Measurements from ENCODE around the gene U2AF2. TPM values are rescaled to one million over a fixed set of nuclear protein-coding genes. Genes with fewer than 3 reads are reported as not detected.

Gene U2AF2
- total RNA-seq, 2 experiments from 2014 or later = 211 to 264 TPM

DNA sequence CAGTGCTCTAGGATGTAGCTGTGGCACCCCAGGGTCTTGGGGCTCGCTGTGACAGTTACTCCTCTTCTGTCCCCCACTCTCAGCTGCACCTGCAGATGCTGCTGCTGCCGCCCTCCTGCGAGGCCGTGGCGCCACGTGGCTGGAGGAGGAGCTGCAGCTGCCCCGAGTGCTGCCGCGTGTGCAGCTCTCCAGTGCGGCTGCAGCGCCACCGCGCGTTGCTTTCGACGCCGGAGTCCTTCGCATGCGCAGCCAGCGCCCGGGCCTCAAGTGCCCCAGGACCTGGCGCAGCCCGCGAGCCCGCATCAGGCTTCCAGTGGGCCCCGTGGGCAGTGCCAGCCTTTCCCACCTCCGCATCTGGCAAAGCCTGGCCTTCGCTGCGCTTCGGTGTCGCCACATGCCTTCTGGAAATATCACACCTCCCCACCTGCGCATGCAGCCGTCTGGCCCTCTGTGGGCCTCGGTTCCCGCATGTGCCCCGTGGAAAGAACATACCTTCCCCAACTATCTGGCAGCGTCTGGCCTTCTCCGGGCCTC is 14.7 kb upstream of the U2AF2 start:
- Histone ChIP-seq H3K36me3 (ENCODE audit: insufficient read depth, low read length) (peaks cover 21% of the 10 kb centered on the region), H2AFZ (ENCODE audit: low read length) (no peak overlapping the region), H3K9me3 (ENCODE audit: low read length) (no peaks in the 10 kb centered on the region), H3K4me1 (ENCODE audit: insufficient read depth, low read length, poor library complexity, severe bottlenecking) (peaks cover 58% of the 10 kb centered on the region), H3K79me2 (ENCODE audit: insufficient read depth, low read depth, low read length) (peaks cover 54% of the 10 kb centered on the region), H3K27ac (ENCODE audit: low read depth, low read length, poor library complexity, severe bottlenecking) (peak overlapping the region; percentile 86), H4K20me1 (ENCODE audit: insufficient read depth, low read length) (no peaks in the 10 kb centered on the region), H3K9me2 (ENCODE audit: insufficient read depth, low read length) (no peaks in the 10 kb centered on the region), H3K4me3 (ENCODE audit: low read depth, low read length, poor library complexity, severe bottlenecking) (peak overlapping the region; percentile 98), H3K4me2 (ENCODE audit: low read length) (peak overlapping the region; percentile 89)
- TF ChIP-seq EZH2phosphoT487 (IDR thresholded peaks at IDR 0.05; ENCODE audit: borderline replicate concordance, low read depth, low read length) (no peak), CTCF (conservative IDR thresholded peaks at IDR 0.05; ENCODE audit: low read length) (peak; percentile 10; the same call in 1 of the 2 replicates)
- no TSS peak for BruUV-seq (replicated peaks)
- intact Hi-C loops (cut with micrococcal nuclease; ENCODE audit: unreplicated experiment) = loop anchor here (5.0 kb wide), 1 partner anchor 502 kb away; the partner anchor contains the start of gene ZNF444
- ChIA-PET CTCF (ENCODE audit: unreplicated experiment) (no interaction called here), POLR2A (no interaction called here)
- DNase-seq (ENCODE audit: low spot score) = peak; percentile 41

DNA sequence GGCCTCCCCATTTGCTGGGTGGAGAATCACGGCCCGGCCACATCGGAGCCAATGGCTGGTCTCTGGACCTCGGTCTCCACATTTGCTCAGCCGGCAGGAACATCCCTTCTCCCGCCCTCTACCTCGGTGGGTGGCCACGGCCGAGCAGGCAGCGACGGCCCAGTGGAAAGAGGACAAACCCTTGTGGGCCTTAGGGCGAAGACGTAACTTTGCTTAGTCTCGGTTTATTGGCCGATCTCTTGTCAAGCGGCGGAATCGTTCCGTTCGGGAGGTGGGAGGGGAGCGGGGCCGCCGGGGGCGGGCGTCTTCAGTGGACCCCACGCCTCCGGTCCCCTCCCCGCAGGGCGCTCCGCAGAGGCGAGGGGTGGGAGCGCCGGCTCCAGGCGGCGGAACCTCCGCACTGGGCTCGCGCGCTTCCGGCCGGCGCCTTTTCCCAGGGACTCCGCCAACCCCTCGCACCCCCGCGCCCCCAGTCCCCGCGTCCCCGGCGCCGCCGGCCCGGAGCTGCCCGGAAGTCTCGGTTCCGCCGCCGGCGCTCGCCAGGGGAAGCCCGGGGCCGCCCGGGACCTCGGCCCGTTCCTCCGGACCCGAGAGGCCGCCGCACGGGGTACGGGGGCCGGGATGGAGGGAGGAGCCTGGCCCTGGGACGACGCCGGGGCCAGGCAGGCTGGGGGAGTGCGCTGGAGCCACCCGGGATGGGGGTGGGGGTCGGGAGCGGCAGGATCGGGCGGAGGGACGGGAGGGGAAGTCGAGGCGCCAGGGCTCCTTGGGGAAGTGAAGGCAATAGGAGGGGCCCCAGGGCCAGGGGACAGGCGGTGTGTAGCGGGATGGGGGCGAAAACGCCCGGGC is 14.0 kb upstream of the U2AF2 start, which contains the start of gene ZNF580:
Gene ZNF580 (plus strand): TSS at position 426 of the 849 bp plus-strand sequence. CDS start 1,507 bp downstream, outside the sequence.
- DNase-seq (ENCODE audit: low spot score) = peak; percentile 75
- no peaks in the 10 kb centered on the region for H3K9me3 ChIP-seq (ENCODE audit: low read length)
- H3K9me2 ChIP-seq (ENCODE audit: insufficient read depth, low read length) = no peaks in the 10 kb centered on the region
- H3K79me2 ChIP-seq (ENCODE audit: insufficient read depth, low read depth, low read length) = peaks cover 54% of the 10 kb centered on the region
- peaks cover 60% of the 10 kb centered on the region for H3K4me1 ChIP-seq (ENCODE audit: insufficient read depth, low read length, poor library complexity, severe bottlenecking)
- ChIA-PET POLR2A (no interaction called here), CTCF (ENCODE audit: unreplicated experiment) (interaction anchor here (0.6 kb wide), 1 partner anchor 12 kb away, joined by 4 read pairs; no protein-coding TSS in a partner anchor)
- H3K27ac ChIP-seq (ENCODE audit: low read depth, low read length, poor library complexity, severe bottlenecking) = peak within 1 kb of the TSS; percentile 86
- H2AFZ ChIP-seq (ENCODE audit: low read length) = no peak within 1 kb of the TSS
- BruUV-seq (replicated peaks) = no TSS peak
- peaks cover 28% of the 10 kb centered on the region for H3K36me3 ChIP-seq (ENCODE audit: insufficient read depth, low read length)
- H4K20me1 ChIP-seq (ENCODE audit: insufficient read depth, low read length) = no peaks in the 10 kb centered on the region
- peak within 1 kb of the TSS; percentile 98 for H3K4me3 ChIP-seq (ENCODE audit: low read depth, low read length, poor library complexity, severe bottlenecking)
- TF ChIP-seq CTCF (conservative IDR thresholded peaks at IDR 0.05; ENCODE audit: low read length) (no peak), EZH2phosphoT487 (IDR thresholded peaks at IDR 0.05; ENCODE audit: borderline replicate concordance, low read depth, low read length) (no peak)
- intact Hi-C loops (cut with micrococcal nuclease; ENCODE audit: unreplicated experiment) = loop anchor here (5.0 kb wide), 1 partner anchor 502 kb away; the partner anchor contains the start of gene ZNF444
- peak within 1 kb of the TSS; percentile 89 for H3K4me2 ChIP-seq (ENCODE audit: low read length)

Measured in OCI-LY7 (cell line).